ENCODE data around the gene RNF115. TPM values are rescaled to one million over a fixed set of nuclear protein-coding genes. Genes with fewer than 3 reads are reported as not detected.

The RNF115 gene
- total and polyA plus RNA-seq, 2 of the 8 experiments (the other 6 are each of a cell fraction or from before 2014, with no cell fraction given), result 4.7 to 10.8 TPM

DNA sequence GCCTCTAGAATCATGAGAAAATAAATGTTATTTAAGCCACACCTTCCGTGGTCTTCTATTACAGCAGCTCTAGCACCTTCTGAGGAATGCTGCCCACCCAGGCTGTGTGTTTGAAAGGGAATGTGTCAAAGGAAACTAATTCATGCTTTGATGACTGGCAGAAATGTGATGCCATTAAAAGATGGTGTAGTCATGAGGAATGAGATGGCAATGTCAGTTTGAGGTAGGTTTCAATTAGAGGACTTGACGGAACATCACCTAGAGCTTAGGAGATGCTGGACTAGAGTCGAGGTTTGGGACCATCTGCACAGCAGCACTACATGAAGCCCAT is 127.3 kb downstream of the RNF115 start:
- FAIRE-seq (no peak), DNase-seq (ENCODE audit: low read depth in 1 of 2, low spot score in 2 of 2) (no peak)
- WGBS, 2 experiments (ENCODE audit: extremely low coverage in 1 of 2, insufficient coverage in 1 of 2, insufficient read length in 1 of 2, insufficient replicate concordance in 2 of 2, low coverage in 1 of 2, low lambda C conversion rate in 2 of 2, missing lambda C conversion rate in 1 of 2), result 86% methylated on average over 3 of the region's 3 CpGs; no CpG with 5 or more reads in 1 of the 2 experiments
- Histone ChIP-seq H4K20me1 (replicated peaks in 1 of 2; ENCODE audit: control insufficient read depth in 1 of 2, insufficient read depth in 2 of 2, low read length in 2 of 2) (no peaks in the 10 kb centered on the region), H2BK20ac (ENCODE audit: low read length) (no peak overlapping the region), H3K9ac (replicated peaks in 1 of 4; ENCODE audit: extremely low read depth in 1 of 4, low read depth in 3 of 4, low read length in 3 of 4) (no peak overlapping the region), H3K4me2 (ENCODE audit: insufficient read depth in 1 of 2, low read depth in 2 of 2, low read length in 2 of 2) (no peak overlapping the region), H3K23ac (ENCODE audit: insufficient read length) (no peak overlapping the region), H3K27me3 (replicated peaks in 1 of 4; ENCODE audit: control insufficient read depth in 3 of 4, extremely low read depth in 1 of 4, insufficient read depth in 3 of 4, low read length in 3 of 4) (peaks cover 0 to 2% (median 0%) of the 10 kb centered on the region in 4 experiments; a peak in 1 of 7 replicates), H3K4me1 (replicated peaks in 1 of 4; ENCODE audit: control insufficient read depth in 3 of 4, insufficient read depth in 4 of 4, low read length in 3 of 4) (no peaks in the 10 kb centered on the region), H3K23me2 (ENCODE audit: low read depth, low read length) (no peaks in the 10 kb centered on the region), H3K18ac (ENCODE audit: extremely low read depth, low read length) (no peak overlapping the region), H2AFZ (ENCODE audit: low read length) (no peak overlapping the region), H4K5ac (ENCODE audit: insufficient read length, low read depth, low read length) (no peak overlapping the region), H2AK5ac (ENCODE audit: low read depth, low read length) (no peak overlapping the region), H3K27ac (ENCODE audit: low read depth, low read length) (no peak overlapping the region), H3K36me3 (ENCODE audit: control insufficient read depth in 2 of 4, insufficient read depth in 4 of 4, low read length in 3 of 4) (no peaks in the 10 kb centered on the region), H2BK120ac (replicated peaks; ENCODE audit: low read depth, low read length) (no peak overlapping the region), H2BK12ac (ENCODE audit: low read depth, low read length) (no peak overlapping the region), H3K56ac (replicated peaks; ENCODE audit: insufficient read length, low read depth, low read length) (no peak overlapping the region), H2BK5ac (ENCODE audit: low read depth, low read length) (no peak overlapping the region), H3K4me3 (ENCODE audit: extremely low read depth in 1 of 4, insufficient read depth in 2 of 4, low read depth in 3 of 4, low read length in 4 of 4) (no peak overlapping the region), H3K9me3 (ENCODE audit: insufficient read depth in 2 of 2, low read depth in 1 of 2, low read length in 1 of 2) (no peaks in the 10 kb centered on the region), H3K14ac (ENCODE audit: insufficient read length) (no peak overlapping the region), H4K8ac (ENCODE audit: extremely low read depth, insufficient read depth, low read length) (no peak overlapping the region), H4K91ac (replicated peaks; ENCODE audit: insufficient read length, low read length) (no peak overlapping the region), H3K79me2 (ENCODE audit: control insufficient read depth in 1 of 2, insufficient read depth in 2 of 2, low read length in 2 of 2) (no peaks in the 10 kb centered on the region), H3K4ac (replicated peaks; ENCODE audit: insufficient read length, low read depth, low read length) (no peak overlapping the region), H3K79me1 (ENCODE audit: low read depth, low read length) (no peaks in the 10 kb centered on the region), H2BK15ac (ENCODE audit: low read length) (no peak overlapping the region)
- POLR2A ChIA-PET (ENCODE audit: partially characterized antibody), result no interaction called here
- CTCF ChIA-PET (ENCODE audit: partially characterized antibody), result no interaction called here
- no peak for TF ChIP-seq YY1 (IDR thresholded peaks at IDR 0.05; ENCODE audit: low read depth, low read length)
- no peak for TF ChIP-seq HDAC2 (IDR thresholded peaks at IDR 0.05; ENCODE audit: borderline replicate concordance in 1 of 2, low read depth in 2 of 2, low read length in 2 of 2)
- no peak for TF ChIP-seq ASH2L (IDR thresholded peaks at IDR 0.05; ENCODE audit: low read length)
- no peak for TF ChIP-seq KDM5A (IDR thresholded peaks at IDR 0.05; ENCODE audit: low read length)
- TF ChIP-seq MAFK (IDR thresholded peaks at IDR 0.05; ENCODE audit: low read depth, low read length), result no peak
- TF ChIP-seq KDM4A (IDR thresholded peaks at IDR 0.05; ENCODE audit: low read depth, low read length, severe bottlenecking), result no peak
- no peak for TF ChIP-seq BRCA1 (IDR thresholded peaks at IDR 0.05; ENCODE audit: low read depth, low read length)
- TF ChIP-seq, protein P1, sequence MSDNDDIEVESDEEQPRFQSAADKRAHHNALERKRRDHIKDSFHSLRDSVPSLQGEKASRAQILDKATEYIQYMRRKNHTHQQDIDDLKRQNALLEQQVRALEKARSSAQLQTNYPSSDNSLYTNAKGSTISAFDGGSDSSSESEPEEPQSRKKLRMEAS (IDR thresholded peaks at IDR 0.05), result no peak
- TF ChIP-seq JUN (IDR thresholded peaks at IDR 0.05; ENCODE audit: low read depth, low read length), result no peak
- no peak for TF ChIP-seq TAF7 (optimal IDR thresholded peaks at IDR 0.05; ENCODE audit: borderline replicate concordance, low read depth, low read length)

Measured in H1 (cell line).